HEK293T (cell line): ENCODE data around the gene KIR3DL3.

Experiments
- ARNT ChIP-seq: fragments of 450-650 bp; IDR thresholded peaks from 2 replicates; pipeline ENCODE4 v1.6.1; 2017; ENCODE audit warnings: mild to moderate bottlenecking
- BHLHE40 ChIP-seq: fragments of 450-650 bp; IDR thresholded peaks from 2 replicates; pipeline ENCODE4 v1.6.1; 2016; ENCODE audit warnings: mild to moderate bottlenecking, moderate library complexity, borderline replicate concordance
- ELF4 ChIP-seq: fragments of 450-650 bp; IDR thresholded peaks from 2 replicates; pipeline ENCODE4 v1.6.1; 2017; ENCODE audit warnings: antibody characterized with exemption
- FOXK2 ChIP-seq: fragments of 450-650 bp; IDR thresholded peaks from 2 replicates; pipeline ENCODE4 v1.6.1; 2016; ENCODE audit warnings: mild to moderate bottlenecking
- FOXM1 ChIP-seq: fragments of 450-650 bp; IDR thresholded peaks from 2 replicates; pipeline ENCODE4 v1.6.1; 2017; ENCODE audit warnings: mild to moderate bottlenecking, borderline replicate concordance
- PKNOX1 ChIP-seq: fragments of 450-650 bp; IDR thresholded peaks from 2 replicates; pipeline ENCODE4 v1.6.1; 2016
- SP1 ChIP-seq: fragments of 450-650 bp; IDR thresholded peaks from 2 replicates; pipeline ENCODE4 v1.6.1; 2017
- SUZ12 ChIP-seq: fragments of 450-650 bp; IDR thresholded peaks from 2 replicates; pipeline ENCODE4 v1.6.1; 2016; ENCODE audit warnings: mild to moderate bottlenecking
- TARDBP ChIP-seq: fragments of 450-650 bp; IDR thresholded peaks from 2 replicates; pipeline ENCODE4 v1.6.1; 2016

GRCh38 chr19:54724644-54725043 lies 402 bp downstream of the KIR3DL3 start:
- TF ChIP-seq TARDBP (no peak), ARNT (no peak), FOXM1 (no peak), PKNOX1 (no peak), BHLHE40 (no peak), FOXK2 (no peak), SP1 (no peak), SUZ12 (no peak), ELF4 (no peak)
